T-helper 2 cell treated with Interferon-gamma antibody and Interleukin-4, amounts not matched to agents 5 μg/mL and 100 μg/mL, for 36 hours (primary cell): Measurements from ENCODE around the gene RTN4R.

ENCODE experiments used
- DNase-seq: peaks from one replicate; pipeline ENCODE4 v3.0.0; 2021; ENCODE audit warnings: low spot score
- H3K27ac Mint-ChIP-seq: one replicate; pipeline ENCODE4 v1.8.0; 2021; ENCODE audit warnings: mild to moderate bottlenecking, mixed read lengths
- H3K27me3 Mint-ChIP-seq: one replicate; pipeline ENCODE4 v1.8.0; 2021; ENCODE audit warnings: low read depth, mixed read lengths
- H3K36me3 Mint-ChIP-seq: one replicate; pipeline ENCODE4 v1.8.0; 2021; ENCODE audit warnings: low read depth, mixed read lengths
- H3K4me1 Mint-ChIP-seq: one replicate; pipeline ENCODE4 v1.8.0; 2021; ENCODE audit warnings: low read depth, mixed read lengths
- H3K4me3 Mint-ChIP-seq: one replicate; pipeline ENCODE4 v1.8.0; 2022; ENCODE audit warnings: mild to moderate bottlenecking, moderate library complexity, mixed read lengths
- H3K9me3 Mint-ChIP-seq: one replicate; pipeline ENCODE4 v1.8.0; 2021; ENCODE audit warnings: mixed read lengths

Gene RTN4R

GRCh38 chr22:20194681-20195593 is 73.2 kb downstream of the RTN4R start:
- no peaks in the 10 kb centered on the region for H3K27me3 Mint-ChIP-seq
- H3K9me3 Mint-ChIP-seq, result no peaks in the 10 kb centered on the region
- H3K4me1 Mint-ChIP-seq, result no peaks in the 10 kb centered on the region
- H3K4me3 Mint-ChIP-seq, result no peak overlapping the region
- DNase-seq, result no peak
- H3K36me3 Mint-ChIP-seq, result no peaks in the 10 kb centered on the region
- H3K27ac Mint-ChIP-seq, result no peak overlapping the region

DNA sequence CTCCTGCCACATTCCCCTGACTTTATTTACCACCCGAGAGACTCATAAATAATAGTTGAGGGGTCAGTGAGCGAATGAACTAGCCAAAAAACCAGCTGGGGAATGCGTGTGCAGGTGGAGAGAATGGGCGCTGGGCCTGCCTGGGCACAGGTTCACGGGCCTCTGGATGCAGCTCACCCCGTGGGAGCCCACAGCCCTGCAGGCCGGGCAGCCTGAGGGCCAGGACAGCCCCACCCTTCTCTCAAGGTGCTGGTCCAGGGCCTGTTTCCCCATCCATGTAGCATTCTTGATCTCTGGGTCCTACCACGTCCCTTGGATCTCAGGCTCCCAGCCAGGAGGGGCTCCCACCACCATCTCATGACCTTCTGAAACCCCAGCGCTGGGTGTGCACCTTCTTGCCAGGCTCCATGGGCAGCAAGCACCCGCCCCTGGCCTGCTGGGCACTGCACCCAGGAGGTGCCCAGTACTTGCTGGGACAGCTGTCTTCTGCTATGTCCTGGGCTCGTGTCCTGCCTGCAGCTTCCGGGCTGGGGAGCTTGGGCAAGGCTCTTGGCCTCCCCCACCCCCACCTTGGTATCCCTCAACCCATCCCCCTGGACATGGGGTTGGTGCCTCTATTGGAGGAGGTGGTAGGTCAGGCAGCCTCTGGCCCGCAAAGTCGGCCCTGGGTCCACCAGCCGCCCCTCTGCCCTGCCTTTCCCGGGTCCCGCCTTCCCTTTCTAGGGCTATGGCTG is 74.2 kb downstream of the RTN4R start:
- Mint-ChIP-seq H3K4me3 (no peak overlapping the region), H3K4me1 (no peaks in the 10 kb centered on the region), H3K36me3 (no peaks in the 10 kb centered on the region), H3K27me3 (no peaks in the 10 kb centered on the region), H3K9me3 (no peaks in the 10 kb centered on the region), H3K27ac (no peak overlapping the region)
- no peak for DNase-seq

DNA sequence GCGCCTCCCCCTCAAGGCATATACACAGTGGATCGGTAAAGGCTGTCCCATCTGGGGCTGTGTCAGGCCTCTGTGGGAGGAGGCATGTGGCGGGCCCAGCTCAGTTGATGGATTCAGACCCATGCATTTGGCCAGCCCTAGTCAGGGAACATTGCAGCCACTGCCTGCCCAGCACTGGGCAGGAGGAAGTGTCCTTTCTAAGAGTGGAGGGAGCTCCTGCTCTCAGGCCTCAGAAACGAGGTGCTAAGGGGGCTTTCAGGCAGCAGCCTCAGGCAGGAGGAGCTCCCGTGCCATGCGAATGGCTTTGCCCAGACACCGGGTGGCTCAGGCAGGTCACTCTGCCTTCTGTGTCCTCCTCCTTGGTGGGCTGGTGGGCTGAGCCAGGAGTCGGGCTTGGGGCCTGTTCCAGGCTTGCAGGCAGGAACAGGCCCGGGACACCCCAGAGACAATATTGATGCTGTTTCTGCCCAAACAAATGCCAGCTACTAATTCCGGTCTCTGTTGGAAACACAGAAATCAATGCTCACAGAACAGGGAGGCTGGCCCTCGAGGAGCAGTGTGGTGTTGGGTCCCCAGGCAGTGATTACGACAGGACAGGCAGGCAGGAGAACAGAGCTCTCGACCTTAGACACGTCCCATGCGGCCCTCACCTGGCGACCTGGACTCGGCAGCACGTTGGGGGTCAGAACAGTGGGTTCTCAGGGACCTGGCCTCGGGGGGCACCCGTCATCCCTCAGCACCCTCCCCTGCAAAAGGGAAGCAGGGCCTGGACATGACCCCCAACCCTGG is 75.0 kb downstream of the RTN4R start:
- no peak overlapping the region for H3K4me3 Mint-ChIP-seq
- no peaks in the 10 kb centered on the region for H3K27me3 Mint-ChIP-seq
- H3K36me3 Mint-ChIP-seq, result no peaks in the 10 kb centered on the region
- H3K9me3 Mint-ChIP-seq, result no peaks in the 10 kb centered on the region
- no peaks in the 10 kb centered on the region for H3K4me1 Mint-ChIP-seq
- DNase-seq, result no peak
- H3K27ac Mint-ChIP-seq, result no peak overlapping the region

GRCh38 chr22:20192293-20192971 is 75.7 kb downstream of the RTN4R start:
- H3K4me1 Mint-ChIP-seq, result no peaks in the 10 kb centered on the region
- DNase-seq, result no peak
- no peak overlapping the region for H3K27ac Mint-ChIP-seq
- H3K36me3 Mint-ChIP-seq, result no peaks in the 10 kb centered on the region
- H3K27me3 Mint-ChIP-seq, result no peaks in the 10 kb centered on the region
- no peaks in the 10 kb centered on the region for H3K9me3 Mint-ChIP-seq
- no peak overlapping the region for H3K4me3 Mint-ChIP-seq

- no peaks in the 10 kb centered on the region for H3K9me3 Mint-ChIP-seq
- no peaks in the 10 kb centered on the region for H3K27me3 Mint-ChIP-seq
- no peaks in the 10 kb centered on the region for H3K4me1 Mint-ChIP-seq
- H3K4me3 Mint-ChIP-seq, result no peak overlapping the region
- H3K27ac Mint-ChIP-seq, result no peak overlapping the region
- DNase-seq, result no peak
- H3K36me3 Mint-ChIP-seq, result no peaks in the 10 kb centered on the region
These were observed 76.3 kb downstream of the RTN4R start for GRCh38 chr22:20191803-20192202.
